Measurements from ENCODE around the gene MYH8. TPM values are rescaled to one million over a fixed set of nuclear protein-coding genes. Genes with fewer than 3 reads are reported as not detected.

The MYH8 gene
- polyA plus RNA-seq, 1 donor (not counting 4 experiments of a cell fraction or from before 2014, with no cell fraction given) = not detected

- dilution Hi-C loops (cut with MboI; ENCODE audit: extremely low pct_ligation_motif_present, low sequenced_read_pairs) = no loop called here
- H3K9ac ChIP-seq (ENCODE audit: control insufficient read depth, extremely low read depth, insufficient read depth, low read length) = no peak overlapping the region
- DNase-seq (ENCODE audit: low read depth, low spot score) (no peak), FAIRE-seq (no peak)
- H3K79me2 ChIP-seq (ENCODE audit: control insufficient read depth, insufficient read depth, low read length) = no peaks in the 10 kb centered on the region
- TF ChIP-seq CTCF (optimal IDR thresholded peaks at IDR 0.05 in 1 of 3, IDR thresholded peaks at IDR 0.05 in 1 of 3, conservative IDR thresholded peaks at IDR 0.05 in 1 of 3; ENCODE audit: extremely low read depth in 1 of 3, insufficient read depth in 2 of 3, low read length in 3 of 3) = no peak
- TF ChIP-seq EZH2 (IDR thresholded peaks at IDR 0.05; ENCODE audit: low read length) = no peak
- no peaks in the 10 kb centered on the region for H3K4me1 ChIP-seq (ENCODE audit: control insufficient read depth, extremely low read depth, insufficient read depth, low read length)
- H3K27ac ChIP-seq (ENCODE audit: control insufficient read depth, insufficient read depth, low read length) = no peak overlapping the region
- no peaks in the 10 kb centered on the region for H3K9me1 ChIP-seq (ENCODE audit: control insufficient read depth, extremely low read depth, insufficient read depth, low read length)
- H3K4me2 ChIP-seq (ENCODE audit: control insufficient read depth, extremely low read depth, insufficient read depth, low read depth, low read length) = no peak overlapping the region
- H4K20me1 ChIP-seq (ENCODE audit: control insufficient read depth, extremely low read depth, insufficient read depth, low read length) = no peaks in the 10 kb centered on the region
- no peak overlapping the region for H3K4me3 ChIP-seq (ENCODE audit: control insufficient read depth in 2 of 3, extremely low read depth in 1 of 3, insufficient read depth in 2 of 3, low read depth in 1 of 3, low read length in 3 of 3)
- no peaks in the 10 kb centered on the region for H3K9me3 ChIP-seq (ENCODE audit: control insufficient read depth, low read depth, low read length)
- H3K36me3 ChIP-seq (ENCODE audit: control insufficient read depth in 2 of 2, extremely low read depth in 1 of 2, insufficient read depth in 2 of 2, low read length in 2 of 2) = no peaks in the 10 kb centered on the region
- no peaks in the 10 kb centered on the region for H3K27me3 ChIP-seq (ENCODE audit: control insufficient read depth, extremely low read depth, insufficient read depth, low read length)
- no peak overlapping the region for H2AFZ ChIP-seq (ENCODE audit: control insufficient read depth, low read length)
Measured at GRCh38 chr17:10435096-10435495, 13.3 kb upstream of the MYH8 start.

GRCh38 chr17:10429421-10430045 lies 7.8 kb upstream of the MYH8 start:
- Histone ChIP-seq H3K79me2 (ENCODE audit: control insufficient read depth, insufficient read depth, low read length) (no peaks in the 10 kb centered on the region), H3K27ac (ENCODE audit: control insufficient read depth, insufficient read depth, low read length) (no peak overlapping the region), H3K9me1 (ENCODE audit: control insufficient read depth, extremely low read depth, insufficient read depth, low read length) (no peaks in the 10 kb centered on the region), H3K4me1 (ENCODE audit: control insufficient read depth, extremely low read depth, insufficient read depth, low read length) (no peaks in the 10 kb centered on the region), H2AFZ (ENCODE audit: control insufficient read depth, low read length) (no peak overlapping the region), H4K20me1 (ENCODE audit: control insufficient read depth, extremely low read depth, insufficient read depth, low read length) (no peaks in the 10 kb centered on the region), H3K27me3 (ENCODE audit: control insufficient read depth, extremely low read depth, insufficient read depth, low read length) (no peaks in the 10 kb centered on the region), H3K9ac (ENCODE audit: control insufficient read depth, extremely low read depth, insufficient read depth, low read length) (no peak overlapping the region), H3K36me3 (ENCODE audit: control insufficient read depth in 2 of 2, extremely low read depth in 1 of 2, insufficient read depth in 2 of 2, low read length in 2 of 2) (no peaks in the 10 kb centered on the region), H3K4me2 (ENCODE audit: control insufficient read depth, extremely low read depth, insufficient read depth, low read depth, low read length) (no peak overlapping the region), H3K4me3 (ENCODE audit: control insufficient read depth in 2 of 3, extremely low read depth in 1 of 3, insufficient read depth in 2 of 3, low read depth in 1 of 3, low read length in 3 of 3) (no peak overlapping the region), H3K9me3 (ENCODE audit: control insufficient read depth, low read depth, low read length) (no peaks in the 10 kb centered on the region)
- TF ChIP-seq CTCF (optimal IDR thresholded peaks at IDR 0.05 in 1 of 3, IDR thresholded peaks at IDR 0.05 in 1 of 3, conservative IDR thresholded peaks at IDR 0.05 in 1 of 3; ENCODE audit: extremely low read depth in 1 of 3, insufficient read depth in 2 of 3, low read length in 3 of 3) = no peak
- no peak for TF ChIP-seq EZH2 (IDR thresholded peaks at IDR 0.05; ENCODE audit: low read length)
- DNase-seq (ENCODE audit: low read depth, low spot score) (no peak), FAIRE-seq (no peak)
- dilution Hi-C loops (cut with MboI; ENCODE audit: extremely low pct_ligation_motif_present, low sequenced_read_pairs) = no loop called here
